Spleen (tissue), 11 donors: ENCODE data around the gene OBSL1. TPM values are rescaled to one million over a fixed set of nuclear protein-coding genes. Genes with fewer than 3 reads are reported as not detected.

Experiments used
- DNase-seq: peaks from one replicate; pipeline ENCODE4 v3.0.0-alpha.2; 2020
- H3K27ac ChIP-seq, 8 donors: fragments of 200-600 bp; sonication (generic) in 7 of 8; 1 replicate in 4 of 8; 2 replicates in 4 of 8; pipeline versions ENCODE4 v1.5.0 to v1.8.0; 2016 to 2021; ENCODE audit warnings: inconsistent platforms in 4 of 8, mild to moderate bottlenecking in 4 of 8, moderate library complexity in 1 of 8
- H3K27me3 ChIP-seq, 7 donors: fragments of 200-600 bp; sonication (generic) in 6 of 7; replicated peaks in 1 of 7; 1 replicate in 4 of 7; 2 replicates in 3 of 7; pipeline versions ENCODE4 v1.5.0 to v1.8.0; 2016 to 2021; ENCODE audit warnings: inconsistent platforms in 3 of 7, mild to moderate bottlenecking in 1 of 7
- H3K36me3 ChIP-seq, 6 donors: fragments of 200-600 bp; sonication (generic) in 5 of 6; 1 replicate in 4 of 6; 2 replicates in 2 of 6; pipeline versions ENCODE4 v1.5.0 to v1.8.0; 2016 to 2021; ENCODE audit warnings: inconsistent platforms in 2 of 6
- H3K4me1 ChIP-seq, 6 donors: fragments of 200-600 bp; sonication (generic) in 5 of 6; 1 replicate in 3 of 6; 2 replicates in 3 of 6; pipeline versions ENCODE4 v1.5.0 to v1.8.0; 2016 to 2021; ENCODE audit warnings: inconsistent platforms in 3 of 6
- H3K4me3 ChIP-seq, 8 donors: fragments of 200-600 bp; sonication (generic) in 7 of 8; 1 replicate in 4 of 8; 2 replicates in 4 of 8; pipeline versions ENCODE4 v1.5.0 to v1.8.0; 2016 to 2021; ENCODE audit warnings: inconsistent platforms in 4 of 8, mild to moderate bottlenecking in 4 of 8, moderate library complexity in 2 of 8
- H3K9me3 ChIP-seq, 8 donors: fragments of 200-600 bp; sonication (generic) in 7 of 8; 1 replicate in 4 of 8; 2 replicates in 4 of 8; pipeline versions ENCODE4 v1.5.0 to v1.8.0; 2016 to 2021; ENCODE audit warnings: inconsistent platforms in 4 of 8
- CTCF ChIP-seq, 11 experiments: fragments of 200-600 bp in 7 of 11; fragments of 450-650 bp in 4 of 11; sonication (generic) in 4 of 11; IDR thresholded peaks in 8 of 11; conservative IDR thresholded peaks in 3 of 11; 1 replicate in 7 of 11; 2 replicates in 4 of 11; pipeline versions ENCODE4 v1.4.0 to v1.8.0; 2016 to 2021; ENCODE audit warnings: antibody characterized with exemption in 11 of 11, inconsistent platforms in 4 of 11, mild to moderate bottlenecking in 1 of 11
- POLR2A ChIP-seq, 3 donors: fragments of 450-650 bp; IDR thresholded peaks; one replicate each; pipeline ENCODE4 v1.5.1; 2017; ENCODE audit warnings: antibody characterized with exemption in 3 of 3, mild to moderate bottlenecking in 1 of 3
- POLR2AphosphoS5 ChIP-seq, 3 donors: sonication (generic); formaldehyde crosslinking; IDR thresholded peaks; one replicate each; pipeline ENCODE4 v1.5.1; 2017; ENCODE audit warnings: antibody characterized with exemption in 3 of 3
- WGBS, 5 donors: extraction: QIAGEN DNeasy Blood & Tissue Kit in 3 of 5; methylation state at CpG; one replicate each; pipeline versions ENCODE4 v1.1.5 to v1.1.7; 2013 to 2018; 5-methylcytosine and 5-hydroxymethylcytosine counted together
- intact Hi-C: fragments of 100-400 bp; cut with DNase I; formaldehyde crosslinking; loops from one replicate; pipeline ENCODE4 v1.15.0; 2023; ENCODE audit warnings: low total_unique reads
- polyA plus RNA-seq, 3 donors: library from polyadenylated mRNA; stranded (reverse); fragments of 200-250 nt; gene quantifications; one replicate each; pipeline ENCODE4 v1.2.1, GENCODE V29; 2013
- total RNA-seq, 7 donors: library from RNA; depleted of rRNA in 3 of 7; stranded (reverse); fragments of >200 nt in 3 of 7; fragmentation: NEBNext Ultra II Directional in 4 of 7; extraction: Animal tissue kit (Norgen Biotek cat#: 25700) in 4 of 7; gene quantifications; one replicate each; pipeline versions ENCODE4 v1.1.0 to v1.2.1, GENCODE V29; 2016 to 2021
- donor health status: healthy with polysubstance abuse.
- donor health status: DM: no; HTN: no; CAD: no; lungs with moderate emphysema.
- donor health status: DM: no; HTN: no; CAD: no.
- donor health status: Bipolar disorder and iron deficiency.
- donor health status: healthy.
- donor health status: DM: no; HTN: no; CAD: no.
- donor health status: DM: yes; HTN: yes; CAD: no.

OBSL1 gene
- total and polyA plus RNA-seq, 10 donors, result 15.9 to 51.6 (median 31.0) TPM

GRCh38 chr2:219613461-219614070, 42.2 kb upstream of the OBSL1 start:
- Histone ChIP-seq H3K4me3 (no peak overlapping the region), H3K4me1 (peaks cover 0 to 13% (median 6%) of the 10 kb centered on the region in 6 donors), H3K9me3 (no peaks in the 10 kb centered on the region), H3K27me3 (no peaks in the 10 kb centered on the region), H3K27ac (no peak overlapping the region), H3K36me3 (peaks cover 0 to 79% (median 60%) of the 10 kb centered on the region in 6 donors)
- intact Hi-C loops, result no loop called here
- no peak for TF ChIP-seq CTCF (IDR thresholded peaks at IDR 0.05 in 8 of 11, conservative IDR thresholded peaks at IDR 0.05 in 3 of 11)
- no peak for TF ChIP-seq POLR2A (IDR thresholded peaks at IDR 0.05)
- TF ChIP-seq POLR2AphosphoS5 (IDR thresholded peaks at IDR 0.05), result no peak
- DNase-seq, result peak; percentile 66
- WGBS, 5 donors, result 92 to 97% (median 95%) methylated on average over 8 to 10 of the region's 11 CpGs

GRCh38 chr2:219612577-219613286, 41.4 kb upstream of the OBSL1 start:
- no peaks in the 10 kb centered on the region for H3K9me3 ChIP-seq
- peaks cover 0 to 13% (median 6%) of the 10 kb centered on the region in 6 donors for H3K4me1 ChIP-seq
- TF ChIP-seq CTCF (IDR thresholded peaks at IDR 0.05 in 8 of 11, conservative IDR thresholded peaks at IDR 0.05 in 3 of 11), result no peak
- TF ChIP-seq POLR2A (IDR thresholded peaks at IDR 0.05), result no peak
- peak; percentile 16 to 50 (median 19) for TF ChIP-seq POLR2AphosphoS5 (IDR thresholded peaks at IDR 0.05)
- intact Hi-C loops, result no loop called here
- no peaks in the 10 kb centered on the region for H3K27me3 ChIP-seq
- DNase-seq, result peak; percentile 86
- H3K36me3 ChIP-seq, result peaks cover 0 to 88% (median 67%) of the 10 kb centered on the region in 6 donors
- peak overlapping the region in 1 of 8 donors; percentile 1 for H3K4me3 ChIP-seq
- 59 to 73% (median 71%) methylated on average over 13 to 15 of the region's 15 CpGs for WGBS, 5 donors
- no peak overlapping the region for H3K27ac ChIP-seq

- Histone ChIP-seq H3K27ac (no peak overlapping the region), H3K36me3 (peaks cover 0 to 95% (median 74%) of the 10 kb centered on the region in 6 donors), H3K4me3 (no peak overlapping the region), H3K9me3 (no peaks in the 10 kb centered on the region), H3K27me3 (no peaks in the 10 kb centered on the region), H3K4me1 (peaks cover 0 to 13% (median 6%) of the 10 kb centered on the region in 6 donors)
- WGBS, 5 donors, result 67 to 85% (median 81%) methylated on average over 6 to 12 of the region's 12 CpGs
- DNase-seq, result peak; percentile 56
- intact Hi-C loops, result no loop called here
- TF ChIP-seq CTCF (IDR thresholded peaks at IDR 0.05 in 8 of 11, conservative IDR thresholded peaks at IDR 0.05 in 3 of 11) (no peak), POLR2AphosphoS5 (IDR thresholded peaks at IDR 0.05) (no peak), POLR2A (IDR thresholded peaks at IDR 0.05) (no peak)
These were observed 40.7 kb upstream of the OBSL1 start for GRCh38 chr2:219611866-219612576.
